Thyroid gland (tissue), 4 donors: Measurements from ENCODE around the gene SPI1. TPM values are rescaled to one million over a fixed set of nuclear protein-coding genes. Genes with fewer than 3 reads are reported as not detected.

Source experiments
- DNase-seq, 2 donors: peaks; one replicate each; pipeline ENCODE4 v3.0.0-alpha.2; 2019
- H3K27ac ChIP-seq, 3 donors: fragments of 200-600 bp; sonication (generic); 1 replicate in 2 of 3; 2 replicates in 1 of 3; pipeline ENCODE4 v1.5.1; 2016 to 2019; ENCODE audit warnings: mild to moderate bottlenecking in 1 of 3, moderate library complexity in 1 of 3
- H3K27me3 ChIP-seq: fragments of 200-600 bp; sonication (generic); one replicate; pipeline ENCODE4 v1.5.1; 2019
- H3K36me3 ChIP-seq, 2 donors: fragments of 200-600 bp; sonication (generic); one replicate each; pipeline ENCODE4 v1.5.1; 2016 to 2019
- H3K4me1 ChIP-seq, 2 donors: fragments of 200-600 bp; sonication (generic); one replicate each; pipeline ENCODE4 v1.5.1; 2017 to 2019
- H3K4me3 ChIP-seq, 3 donors: fragments of 200-600 bp; sonication (generic); replicated peaks in 1 of 3; 1 replicate in 2 of 3; 2 replicates in 1 of 3; pipeline ENCODE4 v1.5.1; 2016; ENCODE audit warnings: mild to moderate bottlenecking in 1 of 3
- H3K9me3 ChIP-seq: fragments of 200-600 bp; sonication (generic); one replicate; pipeline ENCODE4 v1.5.1; 2017
- POLR2A ChIP-seq, 2 donors: fragments of 450-650 bp; IDR thresholded peaks; one replicate each; pipeline ENCODE4 v1.6.1; 2017; ENCODE audit warnings: antibody characterized with exemption in 2 of 2, mild to moderate bottlenecking in 2 of 2, moderate library complexity in 1 of 2
- WGBS, 2 donors: methylation state at CpG; one replicate each; pipeline ENCODE4 v1.1.5; 2017; 5-methylcytosine and 5-hydroxymethylcytosine counted together
- intact Hi-C: fragments of 100-400 bp; cut with DNase I; formaldehyde crosslinking; loops from one replicate; pipeline ENCODE4 v1.15.1; 2023
- total RNA-seq, 4 donors: library from RNA; depleted of rRNA; stranded (reverse); fragments of >200 nt; gene quantifications; one replicate each; pipeline ENCODE4 v1.2.3, GENCODE V29; 2016
- TF ChIP-seq, protein P1 (sequence below), 6 experiments: fragments of 200-600 bp in 3 of 6; fragments of 450-650 bp in 3 of 6; sonication (generic) in 3 of 6; IDR thresholded peaks; one replicate each; pipeline ENCODE4 v1.5.1; 2016 to 2019; ENCODE audit warnings: antibody characterized with exemption in 6 of 6, mild to moderate bottlenecking in 2 of 6, inconsistent platforms in 1 of 6, moderate library complexity in 1 of 6

Gene SPI1
- total RNA-seq, 4 donors from 2014 or later, result 4.8 to 18.0 (median 5.8) TPM

DNA sequence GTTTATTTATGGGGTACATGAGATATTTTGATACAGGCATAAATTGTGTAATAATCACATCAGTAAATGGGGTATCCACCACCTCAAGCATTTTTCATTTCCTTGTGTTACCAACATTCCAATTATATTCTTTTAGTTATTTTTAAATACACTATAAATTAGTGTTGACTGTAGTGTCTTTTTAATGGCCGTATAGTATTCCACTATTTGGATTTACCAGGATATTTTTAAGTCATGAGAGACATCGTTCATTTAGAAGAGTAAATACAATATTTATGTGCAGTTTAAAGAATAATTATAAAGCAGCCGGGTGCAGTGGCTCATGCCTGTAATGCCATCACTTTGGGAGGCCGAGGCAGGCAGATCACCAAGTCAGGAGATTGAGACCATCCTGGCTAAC is 6.2 kb upstream of the SPI1 start:
- no peaks in the 10 kb centered on the region for H3K36me3 ChIP-seq
- TF ChIP-seq, protein P1, sequence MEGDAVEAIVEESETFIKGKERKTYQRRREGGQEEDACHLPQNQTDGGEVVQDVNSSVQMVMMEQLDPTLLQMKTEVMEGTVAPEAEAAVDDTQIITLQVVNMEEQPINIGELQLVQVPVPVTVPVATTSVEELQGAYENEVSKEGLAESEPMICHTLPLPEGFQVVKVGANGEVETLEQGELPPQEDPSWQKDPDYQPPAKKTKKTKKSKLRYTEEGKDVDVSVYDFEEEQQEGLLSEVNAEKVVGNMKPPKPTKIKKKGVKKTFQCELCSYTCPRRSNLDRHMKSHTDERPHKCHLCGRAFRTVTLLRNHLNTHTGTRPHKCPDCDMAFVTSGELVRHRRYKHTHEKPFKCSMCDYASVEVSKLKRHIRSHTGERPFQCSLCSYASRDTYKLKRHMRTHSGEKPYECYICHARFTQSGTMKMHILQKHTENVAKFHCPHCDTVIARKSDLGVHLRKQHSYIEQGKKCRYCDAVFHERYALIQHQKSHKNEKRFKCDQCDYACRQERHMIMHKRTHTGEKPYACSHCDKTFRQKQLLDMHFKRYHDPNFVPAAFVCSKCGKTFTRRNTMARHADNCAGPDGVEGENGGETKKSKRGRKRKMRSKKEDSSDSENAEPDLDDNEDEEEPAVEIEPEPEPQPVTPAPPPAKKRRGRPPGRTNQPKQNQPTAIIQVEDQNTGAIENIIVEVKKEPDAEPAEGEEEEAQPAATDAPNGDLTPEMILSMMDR (IDR thresholded peaks at IDR 0.05), result no peak
- no peak for TF ChIP-seq POLR2A (IDR thresholded peaks at IDR 0.05)
- H3K4me3 ChIP-seq, result no peak overlapping the region
- WGBS, 2 donors, result 94 to 96% methylated on average over 4 of the region's 4 CpGs
- intact Hi-C loops, result no loop called here
- no peak for DNase-seq
- no peak overlapping the region for H3K27ac ChIP-seq
- H3K9me3 ChIP-seq, result no peaks in the 10 kb centered on the region
- no peaks in the 10 kb centered on the region for H3K4me1 ChIP-seq
- H3K27me3 ChIP-seq, result no peaks in the 10 kb centered on the region

DNA sequence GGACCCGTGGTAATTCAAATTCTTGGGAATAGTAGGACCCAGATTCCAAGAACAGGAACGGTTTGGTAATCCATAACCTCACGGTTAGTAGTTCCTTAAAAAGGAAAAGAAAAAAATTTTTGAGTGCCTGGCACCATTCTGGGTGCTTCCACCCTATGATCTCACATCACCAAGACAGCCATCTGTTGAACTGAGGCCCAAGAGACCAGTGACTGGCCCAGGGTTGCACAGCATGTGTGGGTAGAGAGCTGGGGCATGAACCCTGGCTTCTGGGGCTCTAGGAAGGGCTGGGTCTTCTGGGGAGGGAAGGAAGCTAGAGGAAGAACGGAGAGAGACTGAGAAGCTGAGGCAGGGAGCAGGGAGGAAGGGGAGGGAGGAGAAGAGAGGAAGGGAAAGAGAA is 4.7 kb upstream of the SPI1 start:
- H3K9me3 ChIP-seq, result no peaks in the 10 kb centered on the region
- H3K27ac ChIP-seq, result no peak overlapping the region
- 67 to 78% methylated on average over 4 of the region's 4 CpGs for WGBS, 2 donors
- H3K4me1 ChIP-seq, result no peaks in the 10 kb centered on the region
- no peaks in the 10 kb centered on the region for H3K27me3 ChIP-seq
- H3K36me3 ChIP-seq, result no peaks in the 10 kb centered on the region
- intact Hi-C loops, result no loop called here
- no peak overlapping the region for H3K4me3 ChIP-seq
- TF ChIP-seq POLR2A (IDR thresholded peaks at IDR 0.05), result no peak
- TF ChIP-seq, protein P1 (IDR thresholded peaks at IDR 0.05), result no peak
- DNase-seq, result no peak

DNA sequence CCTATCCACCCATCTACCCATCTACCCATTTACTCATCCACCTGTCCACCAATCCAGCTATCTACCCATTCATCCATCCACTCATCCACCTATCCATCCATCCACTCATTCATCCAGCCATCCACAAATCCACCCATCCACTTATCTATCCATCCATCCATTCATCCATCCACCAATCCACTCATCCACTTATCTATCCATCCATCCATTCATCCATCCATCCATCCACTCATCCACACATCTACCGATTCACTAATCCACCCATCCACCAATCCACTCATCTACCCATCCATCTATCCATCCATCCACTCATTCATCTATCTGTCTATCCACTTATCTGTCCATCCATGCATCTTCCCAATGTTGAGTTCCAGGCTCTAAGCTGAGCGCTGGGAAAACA is 1.7 kb upstream of the SPI1 start:
- Histone ChIP-seq H3K4me1 (peaks cover 19 to 24% of the 10 kb centered on the region in 2 donors), H3K27ac (no peak overlapping the region), H3K9me3 (no peaks in the 10 kb centered on the region), H3K36me3 (no peaks in the 10 kb centered on the region), H3K27me3 (no peaks in the 10 kb centered on the region), H3K4me3 (no peak overlapping the region)
- WGBS, 2 donors, result 83 to 85% methylated on average over 2 of the region's 2 CpGs
- intact Hi-C loops, result no loop called here
- TF ChIP-seq, protein P1 (IDR thresholded peaks at IDR 0.05), result no peak
- no peak for TF ChIP-seq POLR2A (IDR thresholded peaks at IDR 0.05)
- DNase-seq, result no peak

DNA sequence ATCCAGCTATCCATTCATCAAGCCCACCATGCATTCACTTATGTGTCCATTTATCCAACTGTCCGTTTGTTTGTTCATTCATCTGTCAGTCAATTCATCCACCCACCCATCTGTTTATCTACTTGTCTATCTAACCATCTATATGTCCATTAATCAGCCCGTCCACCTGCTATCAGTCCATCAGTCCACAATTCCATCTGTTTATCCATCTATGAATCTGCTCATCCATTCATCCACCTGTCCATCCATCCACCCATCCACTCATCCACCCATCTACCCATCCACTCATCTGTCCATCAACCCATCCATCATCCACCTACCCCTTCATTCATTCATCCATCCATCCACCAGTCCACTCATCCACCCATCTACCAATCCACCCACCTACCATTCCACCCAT is 970 bp upstream of the SPI1 start:
- TF ChIP-seq, protein P1 (IDR thresholded peaks at IDR 0.05), result no peak
- TF ChIP-seq POLR2A (IDR thresholded peaks at IDR 0.05), result no peak
- no peak overlapping the region for H3K27ac ChIP-seq
- H3K4me1 ChIP-seq, result peaks cover 19 to 24% of the 10 kb centered on the region in 2 donors
- DNase-seq, result no peak
- no peak overlapping the region for H3K4me3 ChIP-seq
- intact Hi-C loops, result no loop called here
- 90 to 97% methylated on average over 2 of the region's 2 CpGs for WGBS, 2 donors
- no peaks in the 10 kb centered on the region for H3K36me3 ChIP-seq
- H3K27me3 ChIP-seq, result no peaks in the 10 kb centered on the region
- H3K9me3 ChIP-seq, result no peaks in the 10 kb centered on the region

DNA sequence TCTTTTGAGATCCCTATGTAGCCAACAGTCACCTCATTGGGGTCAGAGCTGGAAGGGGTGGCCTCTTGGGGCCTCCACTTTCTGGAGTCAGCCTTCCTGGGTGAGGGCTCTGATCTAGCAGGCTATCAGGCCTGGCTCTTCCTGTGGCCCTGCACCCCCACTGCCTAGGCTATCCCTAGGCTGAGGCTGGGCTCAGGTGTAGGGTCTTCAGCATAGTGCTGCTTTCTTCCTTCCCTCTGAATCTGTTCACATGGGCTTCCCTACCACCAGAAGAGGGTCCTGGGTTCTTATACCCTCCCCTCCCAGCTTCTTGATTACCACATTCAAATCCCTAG is 456 bp upstream of the SPI1 start:
- Histone ChIP-seq H3K4me1 (peaks cover 19 to 26% of the 10 kb centered on the region in 2 donors), H3K4me3 (no peak overlapping the region), H3K27me3 (no peaks in the 10 kb centered on the region), H3K27ac (no peak overlapping the region), H3K9me3 (no peaks in the 10 kb centered on the region), H3K36me3 (no peaks in the 10 kb centered on the region)
- TF ChIP-seq, protein P1 (IDR thresholded peaks at IDR 0.05), result no peak
- no peak for TF ChIP-seq POLR2A (IDR thresholded peaks at IDR 0.05)
- no peak for DNase-seq
- intact Hi-C loops, result no loop called here
